ENCODE measurements around the gene LILRB3.
"Not testable (repeated sequence)": the region's sequence is repeated elsewhere in the genome, so short reads cannot be mapped to it uniquely, and the experiment has no call there.

The LILRB3 gene

DNA sequence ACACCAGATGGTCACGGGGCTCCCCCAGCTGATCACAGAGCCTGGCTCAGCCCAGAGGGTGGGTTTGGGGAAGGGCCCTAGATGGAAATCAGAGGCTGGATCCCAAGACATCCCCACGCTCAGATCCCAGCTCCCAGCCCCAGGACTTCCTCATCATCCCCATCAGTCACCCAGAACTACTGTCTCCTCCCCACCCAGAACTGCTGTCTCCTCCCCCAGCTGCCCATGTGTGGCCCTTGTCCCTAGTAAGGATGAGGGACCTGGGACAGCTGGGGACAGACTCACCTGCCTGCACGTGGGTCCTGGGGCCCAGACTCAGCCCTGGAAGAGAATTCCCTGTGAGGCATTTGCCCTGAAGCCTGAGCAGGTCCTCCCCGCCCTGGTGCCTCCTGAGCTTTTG is 19.4 kb upstream of the LILRB3 start:
- not testable (repeated sequence) for H2BK12ac ChIP-seq (ENCODE audit: low read length); H3K27ac ChIP-seq (ENCODE audit: low read depth, low read length); H3K79me1 ChIP-seq (ENCODE audit: low read length); H3K23ac ChIP-seq (ENCODE audit: low read length); H2BK120ac ChIP-seq (ENCODE audit: insufficient read depth, low read length, poor library complexity); H3K4me1 ChIP-seq (ENCODE audit: control insufficient read depth in 1 of 2, insufficient read depth in 2 of 2, low read length in 2 of 2); H2AK5ac ChIP-seq (ENCODE audit: low read length); H3K36me3 ChIP-seq (ENCODE audit: control insufficient read depth in 1 of 2, insufficient read depth in 2 of 2, low read length in 2 of 2); H4K8ac ChIP-seq (ENCODE audit: low read depth, low read length); H3K27me3 ChIP-seq (ENCODE audit: insufficient read depth, low read length); H4K91ac ChIP-seq (ENCODE audit: low read depth, low read length); DNase-seq; H3K9ac ChIP-seq (ENCODE audit: low read length); H3K79me2 ChIP-seq (ENCODE audit: control insufficient read depth, insufficient read depth, low read length, poor library complexity); H3K18ac ChIP-seq (ENCODE audit: low read length); H3K14ac ChIP-seq (ENCODE audit: low read length); H3K4ac ChIP-seq (ENCODE audit: low read depth, low read length); H2BK5ac ChIP-seq (ENCODE audit: low read depth, low read length, poor library complexity); H3K4me2 ChIP-seq (ENCODE audit: low read length); H2AFZ ChIP-seq (ENCODE audit: insufficient read depth, low read length, poor library complexity); H3K9me3 ChIP-seq (ENCODE audit: insufficient read depth, low read depth, low read length); H4K12ac ChIP-seq (ENCODE audit: low read depth, low read length); H3K4me3 ChIP-seq (ENCODE audit: low read depth, low read length)
- no CpG with 5 or more reads among the region's 4 CpGs for WGBS (ENCODE audit: extremely low coverage, insufficient coverage, insufficient read length)

DNA sequence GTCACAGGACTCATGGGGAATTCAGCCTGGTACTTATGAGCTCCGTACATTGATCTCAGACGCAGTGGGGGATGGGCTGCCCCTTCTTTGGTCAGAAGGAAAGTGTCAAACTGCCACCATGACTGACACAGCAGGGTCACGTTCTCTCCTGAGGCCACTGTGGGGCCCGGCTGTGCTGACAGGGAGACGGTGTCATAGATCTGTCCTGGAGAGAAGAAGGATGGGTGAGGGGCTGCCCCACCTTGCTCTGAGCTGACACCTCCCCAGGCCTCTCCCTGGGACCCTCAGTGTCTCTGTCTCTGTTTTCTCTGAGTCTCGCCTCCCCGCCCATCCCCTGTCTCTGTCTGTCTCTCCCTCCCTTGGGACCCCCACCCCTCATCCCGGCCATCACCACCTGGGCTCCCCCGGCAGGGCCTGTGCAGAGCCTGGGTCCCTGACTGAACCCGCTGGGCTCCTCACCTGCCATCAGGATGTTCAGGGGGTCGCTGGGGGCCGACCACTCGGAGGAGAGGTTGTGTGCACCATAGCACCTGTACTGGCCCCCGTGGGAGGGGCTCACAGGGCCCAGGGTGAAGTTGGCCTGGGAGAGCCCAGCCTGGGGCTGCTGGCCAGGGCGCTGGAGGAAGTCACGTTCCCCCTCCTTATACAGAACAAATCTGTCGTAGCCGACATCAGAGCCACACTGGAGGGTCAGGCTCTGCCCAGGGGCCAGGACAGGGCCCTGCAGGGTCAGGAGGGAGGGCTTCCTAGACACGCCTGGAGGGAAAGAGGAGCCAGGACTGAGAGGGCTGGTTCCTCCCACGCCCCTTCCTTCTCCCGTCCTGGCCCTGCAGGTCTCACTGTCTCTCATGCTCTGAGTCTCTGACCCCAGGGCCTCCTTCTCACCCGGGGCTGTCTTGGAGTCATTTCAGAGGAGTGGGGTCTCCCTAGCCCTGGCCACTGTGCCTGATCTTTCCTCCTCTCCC is 17.8 kb upstream of the LILRB3 start:
- not testable (repeated sequence) for H2AK5ac ChIP-seq (ENCODE audit: low read length); DNase-seq; H2BK120ac ChIP-seq (ENCODE audit: insufficient read depth, low read length, poor library complexity); H3K36me3 ChIP-seq (ENCODE audit: control insufficient read depth in 1 of 2, insufficient read depth in 2 of 2, low read length in 2 of 2); H3K9ac ChIP-seq (ENCODE audit: low read length); H3K14ac ChIP-seq (ENCODE audit: low read length); H3K79me2 ChIP-seq (ENCODE audit: control insufficient read depth, insufficient read depth, low read length, poor library complexity); H3K9me3 ChIP-seq (ENCODE audit: insufficient read depth, low read depth, low read length); H2AFZ ChIP-seq (ENCODE audit: insufficient read depth, low read length, poor library complexity); H3K4ac ChIP-seq (ENCODE audit: low read depth, low read length); H3K18ac ChIP-seq (ENCODE audit: low read length); H4K8ac ChIP-seq (ENCODE audit: low read depth, low read length); H3K23ac ChIP-seq (ENCODE audit: low read length); H3K4me3 ChIP-seq (ENCODE audit: low read depth, low read length); H3K4me1 ChIP-seq (ENCODE audit: control insufficient read depth in 1 of 2, insufficient read depth in 2 of 2, low read length in 2 of 2); H3K27ac ChIP-seq (ENCODE audit: low read depth, low read length); H4K12ac ChIP-seq (ENCODE audit: low read depth, low read length); H4K91ac ChIP-seq (ENCODE audit: low read depth, low read length); H2BK12ac ChIP-seq (ENCODE audit: low read length); H3K27me3 ChIP-seq (ENCODE audit: insufficient read depth, low read length); H2BK5ac ChIP-seq (ENCODE audit: low read depth, low read length, poor library complexity); H3K4me2 ChIP-seq (ENCODE audit: low read length); H3K79me1 ChIP-seq (ENCODE audit: low read length)
- no CpG with 5 or more reads among the region's 22 CpGs for WGBS (ENCODE audit: extremely low coverage, insufficient coverage, insufficient read length)

DNA sequence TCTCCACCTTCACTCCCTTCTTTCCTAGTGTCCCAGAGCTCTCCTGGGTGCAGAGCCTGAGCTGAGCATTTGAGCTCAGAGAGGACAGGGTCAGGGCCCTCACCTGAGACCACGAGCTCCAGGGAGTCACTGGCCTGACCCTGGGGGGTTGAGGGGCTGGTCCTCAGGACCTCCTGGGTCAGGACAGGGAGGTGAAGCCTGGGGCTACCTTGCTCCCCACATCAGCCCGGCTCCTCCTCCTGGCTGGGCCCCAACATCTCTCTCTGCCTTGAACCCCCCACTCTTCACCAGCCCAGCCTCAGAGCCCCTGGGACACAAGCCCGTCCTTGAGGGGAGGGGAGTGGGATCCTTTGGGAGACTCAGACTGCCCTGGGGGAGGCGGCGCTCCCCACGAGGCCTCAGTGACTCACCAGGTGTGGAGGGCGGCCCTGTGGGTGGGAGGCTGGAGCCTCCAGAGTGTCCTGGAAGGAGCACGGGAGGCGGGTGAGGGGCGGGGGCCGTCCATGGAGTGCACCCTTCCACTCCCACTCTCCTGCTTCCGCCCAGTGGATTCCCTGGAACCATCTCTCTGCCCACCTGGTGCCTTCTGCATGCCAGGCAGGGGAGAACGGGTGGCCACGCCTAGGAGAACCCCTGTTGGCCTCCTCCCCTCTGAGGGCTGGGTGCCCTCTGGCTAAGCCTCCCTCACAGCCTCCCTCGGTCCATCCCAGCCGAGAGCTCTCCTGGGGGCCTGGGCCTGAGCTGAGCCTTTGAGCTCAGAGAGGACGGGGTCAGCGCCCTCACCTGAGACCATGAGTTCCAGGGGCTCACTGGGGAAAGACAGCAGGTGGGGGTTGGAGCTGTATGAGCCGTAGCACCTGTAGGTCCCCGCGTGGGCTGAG is 16.9 kb upstream of the LILRB3 start:
- not testable (repeated sequence) for H4K12ac ChIP-seq (ENCODE audit: low read depth, low read length); H3K79me1 ChIP-seq (ENCODE audit: low read length); H2AFZ ChIP-seq (ENCODE audit: insufficient read depth, low read length, poor library complexity); H3K27ac ChIP-seq (ENCODE audit: low read depth, low read length); H3K4ac ChIP-seq (ENCODE audit: low read depth, low read length); H3K4me3 ChIP-seq (ENCODE audit: low read depth, low read length); H2BK120ac ChIP-seq (ENCODE audit: insufficient read depth, low read length, poor library complexity); H3K36me3 ChIP-seq (ENCODE audit: control insufficient read depth in 1 of 2, insufficient read depth in 2 of 2, low read length in 2 of 2); H3K79me2 ChIP-seq (ENCODE audit: control insufficient read depth, insufficient read depth, low read length, poor library complexity); H3K18ac ChIP-seq (ENCODE audit: low read length); H4K91ac ChIP-seq (ENCODE audit: low read depth, low read length); H3K14ac ChIP-seq (ENCODE audit: low read length); H3K27me3 ChIP-seq (ENCODE audit: insufficient read depth, low read length); H3K4me1 ChIP-seq (ENCODE audit: control insufficient read depth in 1 of 2, insufficient read depth in 2 of 2, low read length in 2 of 2); H3K23ac ChIP-seq (ENCODE audit: low read length); H3K9me3 ChIP-seq (ENCODE audit: insufficient read depth, low read depth, low read length); H3K9ac ChIP-seq (ENCODE audit: low read length); H2BK12ac ChIP-seq (ENCODE audit: low read length); H2AK5ac ChIP-seq (ENCODE audit: low read length); DNase-seq; H2BK5ac ChIP-seq (ENCODE audit: low read depth, low read length, poor library complexity); H4K8ac ChIP-seq (ENCODE audit: low read depth, low read length); H3K4me2 ChIP-seq (ENCODE audit: low read length)
- no CpG with 5 or more reads among the region's 21 CpGs for WGBS (ENCODE audit: extremely low coverage, insufficient coverage, insufficient read length)

DNA sequence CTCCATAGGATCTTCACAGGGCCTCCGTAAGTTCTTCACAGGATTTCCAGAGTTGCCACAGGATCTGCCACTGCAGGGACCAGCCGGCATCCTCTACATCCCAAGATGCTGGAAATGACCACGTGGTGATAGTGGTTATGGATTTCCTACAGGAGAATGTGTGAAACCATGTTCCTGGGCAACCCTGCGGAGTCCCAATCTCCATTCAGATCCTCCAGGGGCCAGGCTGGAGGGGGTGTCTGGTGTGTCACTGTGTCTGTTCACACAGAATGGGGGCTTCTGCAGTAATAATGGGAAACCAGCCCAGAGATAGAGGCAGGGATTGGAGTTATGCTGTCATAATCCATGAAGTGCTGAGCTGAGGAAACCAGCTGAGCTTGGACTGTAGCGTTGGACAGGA is 11.1 kb upstream of the LILRB3 start:
- H3K14ac ChIP-seq (ENCODE audit: low read length) = no peak overlapping the region
- no peaks in the 10 kb centered on the region for H3K79me1 ChIP-seq (ENCODE audit: low read length)
- no peaks in the 10 kb centered on the region for H3K79me2 ChIP-seq (ENCODE audit: control insufficient read depth, insufficient read depth, low read length, poor library complexity)
- H2BK120ac ChIP-seq (ENCODE audit: insufficient read depth, low read length, poor library complexity) = no peak overlapping the region
- H2AK5ac ChIP-seq (ENCODE audit: low read length) = no peak overlapping the region
- no peak overlapping the region for H2BK5ac ChIP-seq (ENCODE audit: low read depth, low read length, poor library complexity)
- no peak overlapping the region for H3K18ac ChIP-seq (ENCODE audit: low read length)
- H4K8ac ChIP-seq (ENCODE audit: low read depth, low read length) = no peak overlapping the region
- no peak overlapping the region for H2AFZ ChIP-seq (ENCODE audit: insufficient read depth, low read length, poor library complexity)
- H3K4me2 ChIP-seq (ENCODE audit: low read length) = no peak overlapping the region
- H3K9ac ChIP-seq (ENCODE audit: low read length) = no peak overlapping the region
- no peak overlapping the region for H3K23ac ChIP-seq (ENCODE audit: low read length)
- H3K4ac ChIP-seq (ENCODE audit: low read depth, low read length) = no peak overlapping the region
- H3K27ac ChIP-seq (ENCODE audit: low read depth, low read length) = no peak overlapping the region
- H3K27me3 ChIP-seq (ENCODE audit: insufficient read depth, low read length) = peaks cover 2% of the 10 kb centered on the region
- no peak overlapping the region for H4K12ac ChIP-seq (ENCODE audit: low read depth, low read length)
- H3K36me3 ChIP-seq (ENCODE audit: control insufficient read depth in 1 of 2, insufficient read depth in 2 of 2, low read length in 2 of 2) = no peaks in the 10 kb centered on the region
- no peak for DNase-seq
- H2BK12ac ChIP-seq (ENCODE audit: low read length) = no peak overlapping the region
- no peaks in the 10 kb centered on the region for H3K4me1 ChIP-seq (ENCODE audit: control insufficient read depth in 1 of 2, insufficient read depth in 2 of 2, low read length in 2 of 2)
- no peak overlapping the region for H3K4me3 ChIP-seq (ENCODE audit: low read depth, low read length)
- no peak overlapping the region for H4K91ac ChIP-seq (ENCODE audit: low read depth, low read length)
- peaks cover 5% of the 10 kb centered on the region for H3K9me3 ChIP-seq (ENCODE audit: insufficient read depth, low read depth, low read length)
- WGBS (ENCODE audit: extremely low coverage, insufficient coverage, insufficient read length) = no CpG with 5 or more reads among the region's 5 CpGs

Measured in trophoblast cell (in vitro differentiated cells and primary cell).